ENCODE measurements around the gene DCC. TPM values are rescaled to one million over a fixed set of nuclear protein-coding genes. Genes with fewer than 3 reads are reported as not detected.

The DCC gene
- total RNA-seq, 1 donor from 2014 or later = under 0.01 TPM

GRCh38 chr18:52648201-52648600 lies 308.2 kb downstream of the DCC start:
- no peak overlapping the region for H3K9ac ChIP-seq (ENCODE audit: low read depth in 1 of 3, low read length in 3 of 3)
- H3K4me1 ChIP-seq (ENCODE audit: control insufficient read depth in 3 of 3, insufficient read depth in 3 of 3, low read length in 3 of 3) = no peaks in the 10 kb centered on the region
- H3K27ac ChIP-seq (ENCODE audit: low read depth, low read length) = no peak overlapping the region
- peaks cover 0 to 3% (median 0%) of the 10 kb centered on the region in 3 donors for H3K9me3 ChIP-seq (ENCODE audit: control insufficient read depth in 3 of 3, low read length in 3 of 3)
- H3K36me3 ChIP-seq (ENCODE audit: control insufficient read depth in 3 of 3, insufficient read depth in 3 of 3, low read length in 3 of 3) = no peaks in the 10 kb centered on the region
- no peaks in the 10 kb centered on the region for H3K27me3 ChIP-seq (ENCODE audit: control insufficient read depth in 3 of 3, insufficient read depth in 3 of 3, low read length in 3 of 3)
- H3K4me3 ChIP-seq (ENCODE audit: low read length in 3 of 3) = no peak overlapping the region

DNA sequence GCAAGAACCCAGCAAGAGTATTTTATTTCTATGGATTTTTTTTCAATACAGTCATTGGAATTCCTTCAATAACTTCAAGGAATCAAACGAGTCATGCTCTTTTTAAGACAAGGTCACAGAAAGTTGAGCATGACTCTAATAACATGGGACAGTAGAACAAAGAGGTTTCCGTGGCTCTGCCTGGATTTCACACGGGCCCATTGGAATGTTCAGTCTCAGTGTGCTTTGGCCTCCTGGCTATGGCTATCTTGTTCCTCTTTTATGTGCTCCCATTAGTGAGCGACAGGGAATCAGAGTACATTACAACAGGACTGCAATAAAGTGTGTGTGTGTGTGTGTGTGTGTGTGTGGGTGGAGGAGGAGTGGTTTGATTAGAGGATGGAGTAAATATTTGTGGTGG lies 312.4 kb downstream of the DCC start:
- Histone ChIP-seq H3K9me3 (ENCODE audit: control insufficient read depth in 3 of 3, low read length in 3 of 3) (peaks cover 0 to under 1% (median 0%) of the 10 kb centered on the region in 3 donors), H3K27ac (ENCODE audit: low read depth, low read length) (no peak overlapping the region), H3K4me1 (ENCODE audit: control insufficient read depth in 3 of 3, insufficient read depth in 3 of 3, low read length in 3 of 3) (no peaks in the 10 kb centered on the region), H3K9ac (ENCODE audit: low read depth in 1 of 3, low read length in 3 of 3) (no peak overlapping the region), H3K36me3 (ENCODE audit: control insufficient read depth in 3 of 3, insufficient read depth in 3 of 3, low read length in 3 of 3) (no peaks in the 10 kb centered on the region), H3K4me3 (ENCODE audit: low read length in 3 of 3) (no peak overlapping the region), H3K27me3 (ENCODE audit: control insufficient read depth in 3 of 3, insufficient read depth in 3 of 3, low read length in 3 of 3) (no peaks in the 10 kb centered on the region)

DNA sequence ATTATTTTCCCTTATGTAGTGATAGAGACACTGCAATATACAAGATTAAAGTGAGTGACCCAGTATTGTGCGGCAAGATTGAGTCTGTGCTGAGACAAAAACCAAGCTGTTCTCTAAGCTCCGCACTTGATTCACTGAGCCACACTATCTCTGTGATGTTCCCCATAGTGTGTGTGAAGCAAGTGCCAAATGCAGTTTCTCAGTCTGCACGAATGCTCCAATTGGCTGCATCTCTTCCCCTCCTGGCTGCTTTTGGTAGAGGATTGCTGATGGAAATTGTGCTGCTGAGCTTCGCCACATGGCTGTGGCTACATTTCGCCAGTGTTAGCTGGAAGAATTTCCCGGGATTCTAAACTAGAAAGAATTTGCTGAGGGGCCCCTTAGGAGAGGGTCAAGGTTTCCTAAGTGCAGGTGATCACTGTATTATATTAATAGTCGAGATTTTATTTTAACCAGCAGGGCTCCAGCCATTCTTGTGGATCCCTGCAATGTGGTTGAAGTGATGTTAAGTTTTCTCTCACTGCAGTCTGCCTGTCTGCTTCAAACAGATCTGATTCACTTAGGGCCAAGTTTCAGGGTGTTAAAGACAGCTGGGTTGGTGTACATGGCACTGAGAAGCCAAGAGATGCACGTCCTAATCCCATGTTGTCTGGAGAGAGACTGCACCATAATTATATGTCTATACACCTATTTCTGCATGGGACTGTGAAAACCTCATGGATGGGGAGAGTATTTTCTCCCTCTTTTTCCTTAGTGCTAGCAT lies 317.2 kb downstream of the DCC start:
- no peaks in the 10 kb centered on the region for H3K4me1 ChIP-seq (ENCODE audit: control insufficient read depth in 3 of 3, insufficient read depth in 3 of 3, low read length in 3 of 3)
- H3K27me3 ChIP-seq (ENCODE audit: control insufficient read depth in 3 of 3, insufficient read depth in 3 of 3, low read length in 3 of 3) = no peaks in the 10 kb centered on the region
- no peak overlapping the region for H3K27ac ChIP-seq (ENCODE audit: low read depth, low read length)
- no peak overlapping the region for H3K4me3 ChIP-seq (ENCODE audit: low read length in 3 of 3)
- no peak overlapping the region for H3K9ac ChIP-seq (ENCODE audit: low read depth in 1 of 3, low read length in 3 of 3)
- no peaks in the 10 kb centered on the region for H3K36me3 ChIP-seq (ENCODE audit: control insufficient read depth in 3 of 3, insufficient read depth in 3 of 3, low read length in 3 of 3)
- no peaks in the 10 kb centered on the region for H3K9me3 ChIP-seq (ENCODE audit: control insufficient read depth in 3 of 3, low read length in 3 of 3)

GRCh38 chr18:52667463-52668065 lies 327.6 kb downstream of the DCC start:
- Histone ChIP-seq H3K9me3 (ENCODE audit: control insufficient read depth in 3 of 3, low read length in 3 of 3) (no peaks in the 10 kb centered on the region), H3K4me1 (ENCODE audit: control insufficient read depth in 3 of 3, insufficient read depth in 3 of 3, low read length in 3 of 3) (no peaks in the 10 kb centered on the region), H3K36me3 (ENCODE audit: control insufficient read depth in 3 of 3, insufficient read depth in 3 of 3, low read length in 3 of 3) (no peaks in the 10 kb centered on the region), H3K4me3 (ENCODE audit: low read length in 3 of 3) (no peak overlapping the region), H3K9ac (ENCODE audit: low read depth in 1 of 3, low read length in 3 of 3) (no peak overlapping the region), H3K27me3 (ENCODE audit: control insufficient read depth in 3 of 3, insufficient read depth in 3 of 3, low read length in 3 of 3) (no peaks in the 10 kb centered on the region), H3K27ac (ENCODE audit: low read depth, low read length) (no peak overlapping the region)

DNA sequence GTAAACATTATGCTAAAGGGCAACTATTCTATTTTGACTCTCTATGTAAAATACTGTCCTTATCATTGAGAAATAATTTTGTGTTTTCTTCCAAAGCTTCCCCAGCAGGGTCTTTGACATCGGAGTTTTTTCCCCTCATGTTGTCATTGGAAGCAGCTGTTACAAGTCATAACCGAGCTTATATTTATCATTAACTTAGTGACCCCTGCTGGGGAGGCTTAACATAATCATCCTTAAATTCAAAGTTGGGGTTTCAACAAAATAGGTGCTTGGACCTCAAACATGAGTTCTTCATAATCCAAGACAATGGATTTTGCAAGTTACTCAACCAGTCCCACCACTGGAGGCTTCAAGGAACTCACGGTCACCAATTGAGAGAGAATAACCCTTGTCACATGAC lies 330.9 kb downstream of the DCC start:
- Histone ChIP-seq H3K9ac (ENCODE audit: low read depth in 1 of 3, low read length in 3 of 3) (no peak overlapping the region), H3K4me3 (ENCODE audit: low read length in 3 of 3) (no peak overlapping the region), H3K27me3 (ENCODE audit: control insufficient read depth in 3 of 3, insufficient read depth in 3 of 3, low read length in 3 of 3) (no peaks in the 10 kb centered on the region), H3K27ac (ENCODE audit: low read depth, low read length) (no peak overlapping the region), H3K9me3 (ENCODE audit: control insufficient read depth in 3 of 3, low read length in 3 of 3) (no peaks in the 10 kb centered on the region), H3K4me1 (ENCODE audit: control insufficient read depth in 3 of 3, insufficient read depth in 3 of 3, low read length in 3 of 3) (no peaks in the 10 kb centered on the region), H3K36me3 (ENCODE audit: control insufficient read depth in 3 of 3, insufficient read depth in 3 of 3, low read length in 3 of 3) (no peaks in the 10 kb centered on the region)

DNA sequence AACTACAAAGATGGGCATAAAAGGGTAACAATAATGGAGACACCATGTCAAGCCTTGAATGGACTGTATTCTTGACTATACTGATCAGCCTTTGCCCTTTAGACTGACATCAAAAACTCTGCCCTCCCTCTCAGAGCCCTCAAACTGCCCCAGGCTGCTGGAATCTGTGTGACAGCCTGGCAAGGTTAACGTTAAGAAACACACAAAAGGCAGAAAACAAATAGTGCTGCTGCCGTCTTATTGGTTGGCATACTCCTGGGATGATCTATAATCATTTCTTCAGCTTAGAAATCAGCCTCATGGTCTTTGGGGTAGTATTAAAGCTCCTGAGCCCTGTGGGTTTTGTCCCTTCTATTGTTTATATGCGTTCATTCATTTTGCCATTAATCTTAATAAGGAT lies 338.0 kb downstream of the DCC start:
- Histone ChIP-seq H3K27me3 (ENCODE audit: control insufficient read depth in 3 of 3, insufficient read depth in 3 of 3, low read length in 3 of 3) (peaks cover 0 to 3% (median 0%) of the 10 kb centered on the region in 3 donors), H3K36me3 (ENCODE audit: control insufficient read depth in 3 of 3, insufficient read depth in 3 of 3, low read length in 3 of 3) (no peaks in the 10 kb centered on the region), H3K9me3 (ENCODE audit: control insufficient read depth in 3 of 3, low read length in 3 of 3) (no peaks in the 10 kb centered on the region)

GRCh38 chr18:52678551-52678950 lies 338.6 kb downstream of the DCC start:
- H3K9ac ChIP-seq (ENCODE audit: low read depth in 1 of 3, low read length in 3 of 3) = no peak overlapping the region
- H3K4me3 ChIP-seq (ENCODE audit: low read length in 3 of 3) = no peak overlapping the region
- H3K27ac ChIP-seq (ENCODE audit: low read depth, low read length) = no peak overlapping the region
- H3K4me1 ChIP-seq (ENCODE audit: control insufficient read depth in 3 of 3, insufficient read depth in 3 of 3, low read length in 3 of 3) = no peaks in the 10 kb centered on the region
- H3K36me3 ChIP-seq (ENCODE audit: control insufficient read depth in 3 of 3, insufficient read depth in 3 of 3, low read length in 3 of 3) = no peaks in the 10 kb centered on the region
- no peaks in the 10 kb centered on the region for H3K9me3 ChIP-seq (ENCODE audit: control insufficient read depth in 3 of 3, low read length in 3 of 3)
- peaks cover 0 to 3% (median 0%) of the 10 kb centered on the region in 3 donors for H3K27me3 ChIP-seq (ENCODE audit: control insufficient read depth in 3 of 3, insufficient read depth in 3 of 3, low read length in 3 of 3)

More for the DNA sequence above, 338.0 kb downstream of the DCC start:
- Histone ChIP-seq H3K4me1 (ENCODE audit: control insufficient read depth in 3 of 3, insufficient read depth in 3 of 3, low read length in 3 of 3) (no peaks in the 10 kb centered on the region), H3K9ac (ENCODE audit: low read depth in 1 of 3, low read length in 3 of 3) (no peak overlapping the region), H3K27ac (ENCODE audit: low read depth, low read length) (no peak overlapping the region), H3K4me3 (ENCODE audit: low read length in 3 of 3) (no peak overlapping the region)

DNA sequence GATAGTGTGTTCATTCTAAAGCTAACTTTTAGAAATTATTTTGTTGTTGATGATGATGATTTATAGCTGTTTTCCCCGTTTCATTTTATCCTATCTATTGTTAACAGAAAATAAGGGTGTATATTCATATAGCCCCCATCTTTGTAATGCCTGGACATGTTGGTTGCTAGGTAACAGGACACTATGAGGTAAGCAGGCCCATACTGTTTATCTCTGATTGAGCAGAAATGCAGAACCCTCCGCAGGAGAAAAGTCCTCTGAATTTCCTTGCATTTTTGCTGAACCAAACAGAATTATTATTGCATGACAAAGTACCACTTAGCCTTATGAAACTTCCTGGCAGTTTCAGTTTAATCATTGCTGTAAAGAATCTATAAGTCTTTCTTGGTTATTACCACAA lies 339.4 kb downstream of the DCC start:
- Histone ChIP-seq H3K9me3 (ENCODE audit: control insufficient read depth in 3 of 3, low read length in 3 of 3) (no peaks in the 10 kb centered on the region), H3K4me1 (ENCODE audit: control insufficient read depth in 3 of 3, insufficient read depth in 3 of 3, low read length in 3 of 3) (no peaks in the 10 kb centered on the region), H3K36me3 (ENCODE audit: control insufficient read depth in 3 of 3, insufficient read depth in 3 of 3, low read length in 3 of 3) (no peaks in the 10 kb centered on the region), H3K4me3 (ENCODE audit: low read length in 3 of 3) (no peak overlapping the region), H3K9ac (ENCODE audit: low read depth in 1 of 3, low read length in 3 of 3) (no peak overlapping the region), H3K27ac (ENCODE audit: low read depth, low read length) (no peak overlapping the region), H3K27me3 (ENCODE audit: control insufficient read depth in 3 of 3, insufficient read depth in 3 of 3, low read length in 3 of 3) (peaks cover 0 to 3% (median 0%) of the 10 kb centered on the region in 3 donors)

GRCh38 chr18:52682260-52682659 lies 342.3 kb downstream of the DCC start:
- no peaks in the 10 kb centered on the region for H3K36me3 ChIP-seq (ENCODE audit: control insufficient read depth in 3 of 3, insufficient read depth in 3 of 3, low read length in 3 of 3)
- no peak overlapping the region for H3K27ac ChIP-seq (ENCODE audit: low read depth, low read length)
- H3K4me1 ChIP-seq (ENCODE audit: control insufficient read depth in 3 of 3, insufficient read depth in 3 of 3, low read length in 3 of 3) = no peaks in the 10 kb centered on the region
- no peak overlapping the region for H3K4me3 ChIP-seq (ENCODE audit: low read length in 3 of 3)
- no peaks in the 10 kb centered on the region for H3K9me3 ChIP-seq (ENCODE audit: control insufficient read depth in 3 of 3, low read length in 3 of 3)
- peaks cover 0 to 3% (median 0%) of the 10 kb centered on the region in 3 donors for H3K27me3 ChIP-seq (ENCODE audit: control insufficient read depth in 3 of 3, insufficient read depth in 3 of 3, low read length in 3 of 3)
- no peak overlapping the region for H3K9ac ChIP-seq (ENCODE audit: low read depth in 1 of 3, low read length in 3 of 3)

DNA sequence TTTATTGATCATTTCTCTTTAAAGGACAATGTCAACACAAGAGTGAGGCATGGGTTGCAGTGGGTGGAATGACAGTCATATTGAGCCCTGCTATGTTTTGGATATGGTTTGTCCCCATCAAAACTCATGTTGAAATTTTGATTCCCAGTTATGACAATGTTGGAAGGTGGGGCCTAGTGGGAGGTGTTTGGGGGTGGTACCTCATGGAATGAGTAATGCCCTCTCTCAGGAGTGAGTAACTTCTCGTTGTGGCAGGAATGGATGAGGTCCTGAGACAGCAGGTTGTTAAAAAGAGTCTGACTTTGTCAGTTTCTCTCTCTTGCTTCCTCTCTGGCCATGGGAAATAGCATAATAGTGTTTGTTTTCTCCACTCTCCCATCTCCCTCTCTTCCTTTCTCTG lies 345.3 kb downstream of the DCC start:
- no peak overlapping the region for H3K4me3 ChIP-seq (ENCODE audit: low read length in 3 of 3)
- H3K27ac ChIP-seq (ENCODE audit: low read depth, low read length) = no peak overlapping the region
- no peaks in the 10 kb centered on the region for H3K9me3 ChIP-seq (ENCODE audit: control insufficient read depth in 3 of 3, low read length in 3 of 3)
- H3K27me3 ChIP-seq (ENCODE audit: control insufficient read depth in 3 of 3, insufficient read depth in 3 of 3, low read length in 3 of 3) = no peaks in the 10 kb centered on the region
- no peaks in the 10 kb centered on the region for H3K36me3 ChIP-seq (ENCODE audit: control insufficient read depth in 3 of 3, insufficient read depth in 3 of 3, low read length in 3 of 3)
- H3K9ac ChIP-seq (ENCODE audit: low read depth in 1 of 3, low read length in 3 of 3) = no peak overlapping the region
- H3K4me1 ChIP-seq (ENCODE audit: control insufficient read depth in 3 of 3, insufficient read depth in 3 of 3, low read length in 3 of 3) = no peaks in the 10 kb centered on the region
